Fibroblast of lung (primary cell): Measurements from ENCODE around the gene JMJD1C. TPM values are rescaled to one million over a fixed set of nuclear protein-coding genes. Genes with fewer than 3 reads are reported as not detected.
A peak's percentile ranks its signal among the peaks of the same experiment; 100 is the strongest.

Experiments
- DNase-seq, 2 donors: peaks; one replicate each; pipeline versions ENCODE4 v3.0.0 to v3.0.0-alpha.2; 2010; ENCODE audit warnings: low read depth in 2 of 2
- H2AFZ ChIP-seq: 2 replicates; pipeline ENCODE4 v1.5.1; 2012; ENCODE audit warnings: low read length, control low read depth, inconsistent platforms
- H3K27ac ChIP-seq: 2 replicates; pipeline ENCODE4 v1.5.1; 2011; ENCODE audit warnings: low read length, control low read depth; ENCODE audit not compliant: insufficient read depth
- H3K27me3 ChIP-seq: 2 replicates; pipeline ENCODE4 v1.5.1; 2011; ENCODE audit warnings: mild to moderate bottlenecking, low read length; ENCODE audit not compliant: control insufficient read depth, insufficient read depth
- H3K36me3 ChIP-seq: 2 replicates; pipeline ENCODE4 v1.5.1; 2011; ENCODE audit warnings: low read length; ENCODE audit not compliant: control insufficient read depth, insufficient read depth
- H3K4me1 ChIP-seq: 2 replicates; pipeline ENCODE4 v1.5.1; 2011; ENCODE audit warnings: low read length; ENCODE audit not compliant: control insufficient read depth, insufficient read depth; ENCODE audit errors: extremely low read depth
- H3K4me2 ChIP-seq: 2 replicates; pipeline ENCODE4 v1.5.1; 2011; ENCODE audit warnings: low read length, control low read depth; ENCODE audit not compliant: insufficient read depth; ENCODE audit errors: extremely low read depth
- H3K4me3 ChIP-seq, 4 experiments: fragments of 200-600 bp in 1 of 4; sonication (generic) in 1 of 4; replicated peaks in 1 of 4; 2 replicates each; pipeline ENCODE4 v1.5.1; 2011 to 2016; ENCODE audit warnings: low read length in 4 of 4, low read depth in 3 of 4, mild to moderate bottlenecking in 3 of 4, control low read depth in 2 of 4, inconsistent platforms in 1 of 4, mixed read lengths in 1 of 4; ENCODE audit not compliant: insufficient read depth in 1 of 4; ENCODE audit errors: control extremely low read depth in 1 of 4
- H3K79me2 ChIP-seq: 2 replicates; pipeline ENCODE4 v1.5.1; 2012; ENCODE audit warnings: mild to moderate bottlenecking, low read length, inconsistent platforms; ENCODE audit not compliant: control insufficient read depth, insufficient read depth
- H3K9ac ChIP-seq: 2 replicates; pipeline ENCODE4 v1.5.1; 2011; ENCODE audit warnings: mild to moderate bottlenecking, low read length, control low read depth; ENCODE audit not compliant: insufficient read depth
- H3K9me3 ChIP-seq: 2 replicates; pipeline ENCODE4 v1.5.1; 2012; ENCODE audit warnings: low read depth, low read length; ENCODE audit not compliant: control insufficient read depth, insufficient read depth
- H4K20me1 ChIP-seq: 2 replicates; pipeline ENCODE4 v1.5.1; 2011; ENCODE audit warnings: low read length; ENCODE audit not compliant: control insufficient read depth, insufficient read depth; ENCODE audit errors: extremely low read depth
- CTCF ChIP-seq, 2 donors: IDR thresholded peaks in 1 of 2; conservative IDR thresholded peaks in 1 of 2; 1 replicate in 1 of 2; 2 replicates in 1 of 2; pipeline ENCODE4 v1.5.1; 2011 to 2012; ENCODE audit warnings: low read length in 2 of 2, control low read depth in 1 of 2, inconsistent platforms in 1 of 2, low read depth in 1 of 2, mild to moderate bottlenecking in 1 of 2
- EZH2 ChIP-seq: IDR thresholded peaks from 2 replicates; pipeline ENCODE4 v1.5.1; 2012; ENCODE audit warnings: low read length, control low read depth, mild to moderate bottlenecking; ENCODE audit errors: missing control alignments
- polyA plus RNA-seq, 2 donors: library from polyadenylated mRNA; depleted of rRNA in 1 of 2; stranded (reverse) in 1 of 2; unstranded in 1 of 2; fragments of >200 nt; gene quantifications; 2 replicates each; pipeline ENCODE4 v1.2.1, GENCODE V29; 2011 to 2012; ENCODE audit warnings: missing spikeins in 1 of 2
- total RNA-seq: library from RNA; depleted of rRNA; stranded (reverse); fragments of >200 nt; gene quantifications from 2 replicates; pipeline ENCODE4 v1.2.1, GENCODE V29; 2014

JMJD1C gene
- total and polyA plus RNA-seq, 2 donors (not counting 1 experiment from before 2014, with no cell fraction given), result 39.9 to 67.0 TPM

DNA sequence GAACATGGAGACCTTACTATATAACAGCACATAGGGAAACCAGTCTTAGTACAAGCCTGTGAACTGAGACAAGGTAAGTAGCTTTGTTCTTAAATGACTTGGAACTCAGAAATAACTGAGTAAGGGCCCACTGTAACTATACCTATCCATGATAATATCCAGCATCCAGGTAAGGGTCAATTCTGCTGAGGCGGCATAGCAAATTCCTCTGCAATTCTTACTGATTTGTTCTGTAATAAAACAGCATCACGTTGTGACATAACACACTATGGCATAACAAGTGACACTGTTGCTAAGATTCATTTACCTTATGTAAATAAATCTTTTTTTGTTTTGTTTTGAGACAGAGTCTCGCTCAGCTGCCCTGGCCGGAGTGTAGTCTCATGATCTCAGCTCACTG is 97.4 kb downstream of the JMJD1C start:
- Histone ChIP-seq H3K27me3 (no peaks in the 10 kb centered on the region), H3K9me3 (no peaks in the 10 kb centered on the region), H3K79me2 (peaks cover 6% of the 10 kb centered on the region), H2AFZ (no peak overlapping the region), H3K4me1 (no peaks in the 10 kb centered on the region), H4K20me1 (no peaks in the 10 kb centered on the region), H3K27ac (no peak overlapping the region), H3K9ac (no peak overlapping the region), H3K4me3 (no peak overlapping the region), H3K36me3 (no peaks in the 10 kb centered on the region), H3K4me2 (no peak overlapping the region)
- TF ChIP-seq EZH2 (no peak), CTCF (conservative IDR thresholded peaks at IDR 0.05 in 1 of 2, IDR thresholded peaks at IDR 0.05 in 1 of 2; ENCODE audit: low read depth in 1 of 2, low read length in 2 of 2) (no peak)
- no peak for DNase-seq

DNA sequence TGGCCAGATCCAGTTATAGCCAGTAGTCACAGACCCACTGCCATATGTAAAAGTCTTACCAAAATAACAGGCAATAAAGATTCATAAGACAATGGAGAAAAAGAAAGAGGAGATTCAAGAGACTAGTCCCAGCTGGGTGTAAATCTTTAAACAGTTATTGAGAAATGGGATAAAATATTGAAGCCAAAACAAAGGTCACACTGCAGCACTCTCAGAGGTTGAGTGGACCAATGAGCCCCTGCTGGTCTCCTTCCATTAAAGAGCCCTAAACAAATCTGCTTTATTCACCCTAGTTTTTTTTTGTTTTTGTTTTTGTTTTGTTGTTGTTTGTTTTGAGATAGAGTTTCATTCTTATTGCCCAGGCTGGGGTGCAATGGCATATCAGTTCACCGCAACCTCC is 98.8 kb downstream of the JMJD1C start:
- Histone ChIP-seq H3K27ac (no peak overlapping the region), H3K4me2 (no peak overlapping the region), H3K27me3 (no peaks in the 10 kb centered on the region), H3K36me3 (no peaks in the 10 kb centered on the region), H3K9me3 (no peaks in the 10 kb centered on the region), H3K4me3 (no peak overlapping the region), H3K4me1 (no peaks in the 10 kb centered on the region), H4K20me1 (no peaks in the 10 kb centered on the region), H2AFZ (no peak overlapping the region), H3K9ac (no peak overlapping the region), H3K79me2 (no peaks in the 10 kb centered on the region)
- DNase-seq, result no peak
- no peak for TF ChIP-seq EZH2
- no peak for TF ChIP-seq CTCF (conservative IDR thresholded peaks at IDR 0.05 in 1 of 2, IDR thresholded peaks at IDR 0.05 in 1 of 2; ENCODE audit: low read depth in 1 of 2, low read length in 2 of 2)

- no peaks in the 10 kb centered on the region for H3K4me1 ChIP-seq
- H3K4me2 ChIP-seq, result no peak overlapping the region
- H3K9me3 ChIP-seq, result no peaks in the 10 kb centered on the region
- peak in 1 of 2 donors; percentile 68 for DNase-seq
- H2AFZ ChIP-seq, result no peak overlapping the region
- no peak overlapping the region for H3K9ac ChIP-seq
- H3K27me3 ChIP-seq, result no peaks in the 10 kb centered on the region
- H3K36me3 ChIP-seq, result no peaks in the 10 kb centered on the region
- H4K20me1 ChIP-seq, result no peaks in the 10 kb centered on the region
- no peak overlapping the region for H3K4me3 ChIP-seq
- TF ChIP-seq EZH2 (no peak), CTCF (conservative IDR thresholded peaks at IDR 0.05 in 1 of 2, IDR thresholded peaks at IDR 0.05 in 1 of 2; ENCODE audit: low read depth in 1 of 2, low read length in 2 of 2) (no peak)
- H3K27ac ChIP-seq, result no peak overlapping the region
- H3K79me2 ChIP-seq, result no peaks in the 10 kb centered on the region
Observed at GRCh38 chr10:63365976-63366765, 99.6 kb downstream of the JMJD1C start.
